ENCODE data around the gene PRRG4. TPM values are rescaled to one million over a fixed set of nuclear protein-coding genes. Genes with fewer than 3 reads are reported as not detected.

The PRRG4 gene
- total and polyA plus RNA-seq, 2 experiments from 2014 or later: 1.6 to 1.9 TPM

DNA sequence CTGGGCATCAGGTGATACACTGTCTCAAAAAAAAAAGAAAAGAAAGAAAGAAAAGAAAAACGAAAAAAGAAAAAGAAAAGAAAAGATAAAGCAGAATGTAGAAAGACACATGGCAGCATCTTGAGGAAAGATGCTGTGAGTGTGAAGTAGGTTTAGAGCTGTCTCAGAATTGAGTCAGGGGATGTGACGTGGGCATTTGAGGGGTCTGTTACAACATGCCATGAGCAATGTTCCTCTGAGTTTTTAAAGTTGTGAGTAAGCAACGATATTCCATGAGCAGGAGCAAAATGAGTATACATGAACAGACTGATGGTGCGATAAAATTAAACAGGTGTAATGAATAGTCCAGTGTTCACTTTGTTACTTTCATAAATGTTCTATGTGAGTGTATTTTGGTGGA is 51.6 kb downstream of the PRRG4 start (continued):
- TF ChIP-seq ZNF114 (CRISPR knock-in tag; IDR thresholded peaks at IDR 0.05) (no peak), CTCF (conservative IDR thresholded peaks at IDR 0.05; ENCODE audit: low read depth in 2 of 2) (no peak), EZH2 (IDR thresholded peaks at IDR 0.05; ENCODE audit: low read depth, unreplicated experiment) (no peak), CREB1 (CRISPR knock-in tag; IDR thresholded peaks at IDR 0.05; ENCODE audit: low read depth) (no peak), POLR2AphosphoS5 (IDR thresholded peaks at IDR 0.05; ENCODE audit: low read depth) (no peak), JUNB (IDR thresholded peaks at IDR 0.05; ENCODE audit: unreplicated experiment) (no peak), STAT1 (IDR thresholded peaks at IDR 0.05; ENCODE audit: unreplicated experiment) (no peak)
- TF ChIP-seq, protein P1, sequence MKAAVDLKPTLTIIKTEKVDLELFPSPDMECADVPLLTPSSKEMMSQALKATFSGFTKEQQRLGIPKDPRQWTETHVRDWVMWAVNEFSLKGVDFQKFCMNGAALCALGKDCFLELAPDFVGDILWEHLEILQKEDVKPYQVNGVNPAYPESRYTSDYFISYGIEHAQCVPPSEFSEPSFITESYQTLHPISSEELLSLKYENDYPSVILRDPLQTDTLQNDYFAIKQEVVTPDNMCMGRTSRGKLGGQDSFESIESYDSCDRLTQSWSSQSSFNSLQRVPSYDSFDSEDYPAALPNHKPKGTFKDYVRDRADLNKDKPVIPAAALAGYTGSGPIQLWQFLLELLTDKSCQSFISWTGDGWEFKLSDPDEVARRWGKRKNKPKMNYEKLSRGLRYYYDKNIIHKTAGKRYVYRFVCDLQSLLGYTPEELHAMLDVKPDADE (IDR thresholded peaks at IDR 0.05): no peak

DNA sequence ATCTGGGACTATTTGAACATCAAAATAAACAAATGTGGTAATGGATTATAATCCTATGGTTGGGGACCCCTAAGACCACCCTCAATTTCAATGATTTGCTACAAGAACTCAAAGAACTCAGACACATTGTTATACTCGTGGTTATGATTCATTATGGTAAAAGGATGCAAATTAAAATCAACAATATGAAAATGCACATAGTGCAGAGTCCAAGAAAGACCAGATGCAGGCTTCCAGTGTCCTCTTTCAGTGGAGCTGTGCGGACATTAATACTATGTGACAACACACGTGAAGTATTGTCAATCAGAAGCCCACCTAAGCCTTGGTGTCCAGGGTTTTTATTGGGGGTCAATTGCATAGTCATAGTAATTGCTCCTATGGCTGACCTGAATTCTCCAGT is 53.7 kb downstream of the PRRG4 start:
- no peak for ATAC-seq
- H3K36me3 Mint-ChIP-seq (ENCODE audit: low read depth): peaks cover 18% of the 10 kb centered on the region
- no peak for TF ChIP-seq CREB1 (CRISPR knock-in tag; IDR thresholded peaks at IDR 0.05; ENCODE audit: low read depth)
- TF ChIP-seq ZNF462 (CRISPR knock-in tag; IDR thresholded peaks at IDR 0.05): no peak
- TF ChIP-seq REST (IDR thresholded peaks at IDR 0.05; ENCODE audit: unreplicated experiment): no peak
- TF ChIP-seq EZH2phosphoT487 (IDR thresholded peaks at IDR 0.05; ENCODE audit: unreplicated experiment): no peak
- TF ChIP-seq JUNB (IDR thresholded peaks at IDR 0.05; ENCODE audit: unreplicated experiment): no peak
- TF ChIP-seq POLR2AphosphoS5 (IDR thresholded peaks at IDR 0.05; ENCODE audit: low read depth): no peak
- TF ChIP-seq, protein P1 (IDR thresholded peaks at IDR 0.05): no peak
- TF ChIP-seq NANOG (IDR thresholded peaks at IDR 0.05; ENCODE audit: borderline replicate concordance): no peak

More for the DNA sequence above, 53.7 kb downstream of the PRRG4 start:
- no peak overlapping the region for H2AFZ ChIP-seq
- no peak overlapping the region for H3K4me2 ChIP-seq
- H3K9me2 ChIP-seq (ENCODE audit: insufficient read depth): no peaks in the 10 kb centered on the region
- peaks cover 12% of the 10 kb centered on the region for H3K4me1 ChIP-seq (ENCODE audit: insufficient read depth)
- H3K36me3 ChIP-seq (ENCODE audit: insufficient read depth): no peaks in the 10 kb centered on the region
- H3K4me1 Mint-ChIP-seq: peaks cover 13% of the 10 kb centered on the region
- no peak overlapping the region for H3K27ac Mint-ChIP-seq
- H3K27me3 Mint-ChIP-seq (ENCODE audit: insufficient read depth, low read depth, poor library complexity): peaks cover 10% of the 10 kb centered on the region
- no peaks in the 10 kb centered on the region for H4K20me1 ChIP-seq (replicated peaks; ENCODE audit: insufficient read depth)
- H3K9me3 Mint-ChIP-seq: peaks cover 22% of the 10 kb centered on the region
- H3K4me3 Mint-ChIP-seq: no peak overlapping the region
- no peaks in the 10 kb centered on the region for H3F3A ChIP-seq (replicated peaks; ENCODE audit: low read depth)
- H3K4me3 ChIP-seq: no peak overlapping the region
- H3K79me2 ChIP-seq (replicated peaks; ENCODE audit: insufficient read depth): no peaks in the 10 kb centered on the region
- no peaks in the 10 kb centered on the region for H3K27me3 ChIP-seq (ENCODE audit: insufficient read depth)
- no peak overlapping the region for H3K27ac ChIP-seq (ENCODE audit: low read depth)
- DNase-seq (ENCODE audit: low spot score): no peak
